Stimulated activated naive CD8-positive, alpha-beta T cell treated with anti-CD3 and anti-CD28 coated beads, Interleukin-15, Interleukin-2, amounts not matched to agents 100 ng/mL and 50 ng/mL, for 24 hours (primary cell): ENCODE data around the gene MTG2.

Experiments
- H3K27ac Mint-ChIP-seq: one replicate; pipeline ENCODE4 v1.8.0; 2021; ENCODE audit warnings: mild to moderate bottlenecking, mixed read lengths
- H3K27me3 Mint-ChIP-seq: one replicate; pipeline ENCODE4 v1.8.0; 2021; ENCODE audit warnings: mixed read lengths
- H3K36me3 Mint-ChIP-seq: one replicate; pipeline ENCODE4 v1.8.0; 2021; ENCODE audit warnings: low read depth, mixed read lengths
- H3K4me1 Mint-ChIP-seq: one replicate; pipeline ENCODE4 v1.8.0; 2021; ENCODE audit warnings: low read depth, mixed read lengths
- H3K4me3 Mint-ChIP-seq: one replicate; pipeline ENCODE4 v1.8.0; 2021; ENCODE audit warnings: mild to moderate bottlenecking, mixed read lengths
- H3K9me3 Mint-ChIP-seq: one replicate; pipeline ENCODE4 v1.8.0; 2021; ENCODE audit warnings: mixed read lengths

Gene MTG2

DNA sequence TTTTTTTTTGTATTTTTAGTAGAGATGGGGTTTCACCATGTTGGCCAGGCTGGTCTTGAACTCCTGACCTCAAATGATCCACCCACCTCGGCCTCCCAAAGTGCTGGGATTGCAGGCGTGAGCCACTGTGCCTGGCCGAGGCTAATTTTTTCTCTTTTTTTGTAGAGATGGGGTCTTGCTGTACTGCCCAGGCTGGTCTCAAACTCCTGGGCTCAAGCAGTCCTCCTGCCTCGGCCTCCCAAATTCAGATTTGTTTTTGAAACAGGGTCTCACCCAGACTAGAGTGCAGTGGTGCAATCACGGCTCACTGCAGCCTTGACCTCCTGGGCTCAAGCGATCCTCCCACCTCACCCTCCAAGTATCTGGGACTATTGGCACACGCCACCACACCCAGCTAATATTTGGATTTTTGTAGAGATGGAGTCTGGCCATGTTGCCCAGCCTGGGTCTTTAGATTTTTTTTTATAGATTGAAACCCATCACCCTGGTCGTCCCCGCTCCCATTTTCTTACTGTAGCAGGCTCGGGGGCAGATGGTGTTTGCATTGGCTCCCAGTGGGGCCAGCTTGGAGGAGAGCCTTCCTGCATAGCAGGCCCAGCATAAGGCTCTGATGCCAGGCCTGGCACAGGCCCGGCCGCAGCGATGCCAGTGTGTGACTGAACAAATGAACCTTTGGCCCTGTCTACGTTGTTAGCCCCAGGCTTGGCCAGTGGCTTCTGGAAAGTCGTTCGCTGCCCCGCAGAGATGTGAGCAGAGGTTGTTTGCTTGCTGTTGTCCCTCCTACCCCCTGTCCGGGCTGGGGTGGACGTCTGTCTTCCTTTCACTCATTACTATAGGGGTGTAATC, 4.3 kb upstream of the MTG2 start:
- H3K36me3 Mint-ChIP-seq, result peaks cover 24% of the 10 kb centered on the region
- no peak overlapping the region for H3K4me3 Mint-ChIP-seq
- H3K9me3 Mint-ChIP-seq, result no peaks in the 10 kb centered on the region
- peaks cover 11% of the 10 kb centered on the region for H3K4me1 Mint-ChIP-seq
- H3K27ac Mint-ChIP-seq, result no peak overlapping the region
- no peaks in the 10 kb centered on the region for H3K27me3 Mint-ChIP-seq

DNA sequence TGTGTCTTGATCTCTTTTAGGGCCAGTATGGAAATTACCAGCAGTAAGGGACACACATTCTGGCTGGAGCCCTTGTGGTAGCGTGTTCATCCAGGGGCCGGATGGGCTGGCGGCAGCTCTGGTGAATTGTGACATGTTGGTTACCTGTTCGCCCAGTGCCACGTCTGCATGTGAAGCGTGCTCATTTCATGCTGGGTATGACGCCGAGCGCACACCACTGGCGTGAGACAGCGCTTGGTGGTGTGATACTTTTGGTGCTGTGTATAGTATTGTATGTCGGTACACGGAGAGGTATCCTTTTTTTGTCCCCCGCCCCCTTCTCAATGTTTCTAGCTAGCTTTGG, 3.7 kb upstream of the MTG2 start:
- H3K4me3 Mint-ChIP-seq, result no peak overlapping the region
- H3K9me3 Mint-ChIP-seq, result no peaks in the 10 kb centered on the region
- H3K27ac Mint-ChIP-seq, result no peak overlapping the region
- H3K4me1 Mint-ChIP-seq, result peaks cover 16% of the 10 kb centered on the region
- H3K36me3 Mint-ChIP-seq, result peaks cover 22% of the 10 kb centered on the region
- no peaks in the 10 kb centered on the region for H3K27me3 Mint-ChIP-seq

DNA sequence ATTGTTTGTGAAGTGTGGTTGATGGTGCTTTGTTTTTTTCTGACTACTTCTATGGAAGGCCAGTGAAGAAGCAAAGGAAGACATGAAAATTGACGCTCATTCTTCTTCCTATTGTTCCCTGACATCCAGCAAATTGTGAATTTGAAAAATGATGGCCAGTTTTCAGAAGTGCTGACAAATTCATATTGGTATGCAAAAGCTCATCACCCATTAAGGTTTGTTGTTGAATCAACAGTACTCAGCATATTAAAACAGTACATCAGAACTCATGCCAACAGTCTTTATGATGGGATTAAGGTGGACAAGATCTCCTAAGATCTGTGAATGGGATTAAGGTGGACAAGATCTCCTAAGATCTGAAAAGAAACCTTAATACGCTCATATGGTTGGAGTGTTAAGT, 1.0 kb upstream of the MTG2 start:
- Mint-ChIP-seq H3K27ac (peak overlapping the region; percentile 92), H3K4me3 (peak overlapping the region; percentile 90), H3K9me3 (no peaks in the 10 kb centered on the region), H3K4me1 (peaks cover 25% of the 10 kb centered on the region), H3K27me3 (no peaks in the 10 kb centered on the region), H3K36me3 (peaks cover 15% of the 10 kb centered on the region)

DNA sequence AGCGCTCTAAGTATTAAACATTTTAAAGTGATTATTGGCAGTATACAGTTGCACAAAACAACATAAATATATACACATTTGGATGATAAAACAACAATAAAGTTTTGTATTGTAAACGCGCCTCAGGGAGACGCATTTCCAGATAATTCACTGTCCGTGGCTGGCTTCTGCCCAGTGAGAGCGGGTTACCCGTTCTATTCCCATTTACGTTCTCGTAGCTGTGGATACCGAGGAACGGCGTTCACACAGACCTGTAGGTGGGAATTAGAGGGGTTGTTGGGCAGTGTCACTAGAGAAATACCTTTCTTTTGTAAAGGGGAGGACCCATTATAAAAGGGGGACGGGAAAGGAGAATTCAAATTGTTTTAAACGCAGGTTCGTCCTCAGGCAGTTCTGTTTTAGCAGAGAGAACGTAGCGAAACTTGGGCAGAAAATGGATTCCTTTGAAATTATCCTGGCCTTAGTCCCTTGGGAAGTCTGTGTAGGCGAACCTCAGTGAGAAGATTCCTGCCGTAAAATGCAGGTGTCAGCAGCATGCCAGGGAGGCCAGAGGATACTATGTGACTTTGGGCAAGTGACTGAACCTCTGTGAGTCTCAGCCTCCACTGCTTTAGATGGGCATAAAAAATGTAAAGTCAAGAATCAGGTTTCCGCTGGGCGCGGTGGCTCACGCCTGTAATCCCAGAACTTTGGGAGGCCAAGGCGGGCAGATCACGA, 756 bp downstream of the MTG2 start:
- Mint-ChIP-seq H3K9me3 (no peaks in the 10 kb centered on the region), H3K27me3 (no peaks in the 10 kb centered on the region), H3K27ac (peak overlapping the region; percentile 92), H3K4me3 (peak overlapping the region; percentile 90), H3K4me1 (peaks cover 35% of the 10 kb centered on the region), H3K36me3 (peaks cover 15% of the 10 kb centered on the region)

DNA sequence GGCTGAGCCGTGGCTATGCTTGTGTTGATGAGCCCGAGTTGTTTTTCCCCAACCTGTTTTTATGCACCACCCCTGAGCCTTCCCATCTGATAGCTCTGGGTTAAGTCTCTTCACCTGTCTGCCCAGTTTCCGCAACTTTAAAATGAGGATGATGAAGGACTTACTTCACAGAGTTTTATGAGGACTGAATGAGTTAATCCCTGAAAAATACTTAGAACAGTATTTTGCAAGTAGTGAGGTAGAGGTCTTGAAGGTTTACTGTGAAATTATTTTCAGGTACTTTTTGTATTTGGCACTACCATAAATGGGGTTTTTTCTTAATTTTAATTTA, 3.2 kb downstream of the MTG2 start:
- no peak overlapping the region for H3K27ac Mint-ChIP-seq
- H3K4me3 Mint-ChIP-seq, result no peak overlapping the region

DNA sequence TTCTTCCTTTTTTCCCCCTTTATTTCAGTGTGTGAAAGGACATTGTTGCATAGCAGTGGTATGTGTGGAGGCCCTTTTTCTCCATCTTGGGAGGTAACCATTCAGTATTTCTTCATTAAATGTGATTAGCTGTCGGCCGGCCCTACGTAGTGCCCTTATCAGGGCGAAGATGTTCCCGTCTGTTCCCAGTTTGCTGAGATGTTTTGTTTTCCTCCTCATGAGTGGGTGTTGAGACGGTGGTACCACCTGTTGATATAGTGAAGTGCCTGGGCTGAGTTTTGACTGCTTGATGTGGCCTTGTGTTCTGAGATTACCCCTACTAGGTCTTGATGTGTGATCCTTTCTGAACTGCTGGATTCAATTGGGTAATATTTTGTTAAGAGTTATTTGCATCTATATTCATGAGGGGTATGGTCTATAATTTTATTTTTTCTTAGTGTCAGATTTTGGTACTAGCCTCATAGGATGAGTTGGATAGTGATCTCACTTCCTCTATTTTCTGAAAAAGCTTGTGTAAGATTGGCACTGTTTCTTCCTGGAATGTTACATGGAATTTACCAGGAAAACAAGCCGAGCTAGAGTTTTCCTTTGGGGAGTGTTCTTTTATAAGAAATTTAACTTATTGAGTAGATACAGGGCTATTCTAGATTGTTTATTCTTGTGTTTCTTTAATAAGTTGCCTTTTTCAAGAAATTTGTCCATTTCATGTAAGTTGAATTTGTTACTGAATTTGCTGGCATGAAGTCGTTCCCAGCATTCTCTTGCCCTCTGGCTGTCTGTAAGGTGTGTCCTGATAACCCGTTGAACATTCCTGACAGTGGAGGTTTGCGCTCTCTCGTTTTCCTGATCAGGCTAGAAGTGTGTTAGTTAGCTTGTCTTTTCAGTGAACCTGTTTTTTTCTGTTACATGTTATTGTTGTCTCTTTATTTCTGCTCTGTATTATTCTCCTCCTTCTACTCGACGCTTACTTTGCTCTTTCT, 4.3 kb downstream of the MTG2 start:
- no peaks in the 10 kb centered on the region for H3K27me3 Mint-ChIP-seq
- peaks cover 10% of the 10 kb centered on the region for H3K36me3 Mint-ChIP-seq
- H3K4me1 Mint-ChIP-seq, result peaks cover 28% of the 10 kb centered on the region
- no peaks in the 10 kb centered on the region for H3K9me3 Mint-ChIP-seq
- H3K27ac Mint-ChIP-seq, result no peak overlapping the region
- H3K4me3 Mint-ChIP-seq, result no peak overlapping the region

More for the DNA sequence above, 3.2 kb downstream of the MTG2 start:
- no peaks in the 10 kb centered on the region for H3K27me3 Mint-ChIP-seq
- no peaks in the 10 kb centered on the region for H3K9me3 Mint-ChIP-seq
- H3K36me3 Mint-ChIP-seq, result peaks cover 15% of the 10 kb centered on the region
- peaks cover 35% of the 10 kb centered on the region for H3K4me1 Mint-ChIP-seq

DNA sequence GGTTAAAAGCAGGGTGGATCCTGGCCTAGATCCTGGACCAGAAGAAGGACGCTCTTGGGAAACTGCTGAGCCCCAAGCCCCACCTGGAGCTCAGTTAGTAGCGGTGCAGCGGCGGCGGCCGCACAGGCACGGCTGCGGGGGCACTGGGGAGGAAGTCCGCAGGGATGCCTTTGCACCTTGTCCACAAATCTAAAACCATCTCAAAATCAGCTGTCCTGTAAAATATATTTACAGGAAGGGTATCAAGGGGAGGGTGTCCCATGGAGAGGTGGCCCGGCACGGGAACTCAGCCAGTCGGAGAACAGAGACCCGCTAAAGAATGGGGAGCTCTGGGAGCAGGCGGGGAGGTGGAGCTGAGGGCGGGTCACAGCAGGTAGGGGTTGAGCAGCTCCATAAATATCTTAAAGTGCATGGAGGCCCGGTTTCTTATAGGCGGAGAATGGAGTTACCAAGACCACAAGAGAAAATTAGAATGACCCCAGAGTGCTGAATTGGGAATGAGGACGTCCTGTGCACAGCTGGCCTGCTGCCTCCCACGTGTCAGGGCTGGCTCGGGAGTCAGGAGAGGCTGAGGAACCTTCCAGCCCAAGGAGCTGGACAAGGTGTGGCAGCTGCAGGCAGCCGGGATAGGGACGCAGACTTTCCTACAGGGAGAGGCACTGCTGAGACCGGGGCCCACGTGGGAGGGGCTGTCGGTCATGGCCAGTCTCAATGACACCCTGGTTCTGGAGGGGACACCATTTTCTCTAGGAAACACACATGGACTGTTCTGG, 8.0 kb downstream of the MTG2 start:
- no peak overlapping the region for H3K27ac Mint-ChIP-seq
- peaks cover 23% of the 10 kb centered on the region for H3K36me3 Mint-ChIP-seq
- H3K27me3 Mint-ChIP-seq, result no peaks in the 10 kb centered on the region
- H3K9me3 Mint-ChIP-seq, result no peaks in the 10 kb centered on the region
- no peak overlapping the region for H3K4me3 Mint-ChIP-seq
- peaks cover 16% of the 10 kb centered on the region for H3K4me1 Mint-ChIP-seq

DNA sequence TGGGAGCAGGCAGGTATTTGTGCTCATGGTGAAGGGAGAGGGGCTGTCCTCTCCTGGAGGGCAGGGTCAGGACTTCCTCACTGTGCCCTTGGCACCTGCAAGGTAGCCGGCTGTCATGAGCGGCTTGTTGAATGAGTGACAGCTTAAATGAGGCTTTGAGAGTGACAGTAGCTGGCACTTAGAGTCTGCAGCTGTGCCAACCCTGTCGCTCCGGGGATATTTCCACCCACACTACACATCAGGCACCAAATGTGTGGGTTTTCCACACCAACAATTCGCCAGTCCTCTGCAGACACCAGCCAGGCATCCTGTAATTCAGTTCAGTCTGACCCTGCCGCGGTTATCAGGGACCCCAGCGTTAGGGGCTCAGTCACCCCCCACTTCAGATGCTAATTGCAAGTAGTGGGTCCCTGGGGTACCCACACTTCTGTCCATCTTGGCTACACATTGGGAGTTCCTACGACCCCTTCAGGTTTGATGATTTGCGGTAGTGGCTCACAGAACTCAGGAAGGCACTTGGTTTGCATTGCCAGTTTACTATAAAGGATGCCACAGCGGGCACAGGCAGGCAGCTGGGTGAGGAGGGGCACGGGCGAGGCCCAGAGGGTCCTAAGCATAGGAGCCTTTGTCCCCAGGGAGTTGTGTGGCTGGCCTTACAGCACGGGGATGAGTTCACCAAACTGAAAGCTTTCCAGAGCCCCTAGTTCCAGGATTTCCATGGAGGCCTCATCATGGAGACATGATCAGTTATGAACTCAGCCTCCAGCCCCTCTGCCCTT, 9.1 kb downstream of the MTG2 start:
- H3K27ac Mint-ChIP-seq, result no peak overlapping the region
- no peak overlapping the region for H3K4me3 Mint-ChIP-seq
- peaks cover 12% of the 10 kb centered on the region for H3K4me1 Mint-ChIP-seq
- H3K9me3 Mint-ChIP-seq, result no peaks in the 10 kb centered on the region
- peaks cover 22% of the 10 kb centered on the region for H3K36me3 Mint-ChIP-seq
- no peaks in the 10 kb centered on the region for H3K27me3 Mint-ChIP-seq

DNA sequence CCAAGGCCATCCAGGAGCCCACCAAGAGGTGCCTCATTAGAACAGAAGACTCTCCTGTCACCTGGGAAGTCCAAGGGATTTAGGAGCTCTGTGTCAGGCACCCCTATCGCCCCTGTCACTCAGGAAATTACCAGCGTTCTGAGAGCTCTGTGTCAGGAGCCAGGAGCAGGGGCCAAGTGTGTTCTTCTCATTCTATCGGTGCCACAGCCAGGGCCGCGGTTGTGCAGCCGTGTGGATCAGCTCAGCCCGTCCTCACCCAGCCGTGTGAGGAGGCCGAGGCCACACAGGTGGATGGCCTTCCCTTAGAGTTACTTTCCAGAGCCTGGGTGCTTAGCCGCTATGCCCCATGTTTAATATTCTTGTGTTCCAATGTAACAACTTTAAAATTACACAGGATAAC, 9.8 kb downstream of the MTG2 start:
- no peaks in the 10 kb centered on the region for H3K27me3 Mint-ChIP-seq
- H3K36me3 Mint-ChIP-seq, result peaks cover 22% of the 10 kb centered on the region
- H3K27ac Mint-ChIP-seq, result no peak overlapping the region
- H3K4me1 Mint-ChIP-seq, result peaks cover 5% of the 10 kb centered on the region
- H3K4me3 Mint-ChIP-seq, result no peak overlapping the region
- H3K9me3 Mint-ChIP-seq, result no peaks in the 10 kb centered on the region

DNA sequence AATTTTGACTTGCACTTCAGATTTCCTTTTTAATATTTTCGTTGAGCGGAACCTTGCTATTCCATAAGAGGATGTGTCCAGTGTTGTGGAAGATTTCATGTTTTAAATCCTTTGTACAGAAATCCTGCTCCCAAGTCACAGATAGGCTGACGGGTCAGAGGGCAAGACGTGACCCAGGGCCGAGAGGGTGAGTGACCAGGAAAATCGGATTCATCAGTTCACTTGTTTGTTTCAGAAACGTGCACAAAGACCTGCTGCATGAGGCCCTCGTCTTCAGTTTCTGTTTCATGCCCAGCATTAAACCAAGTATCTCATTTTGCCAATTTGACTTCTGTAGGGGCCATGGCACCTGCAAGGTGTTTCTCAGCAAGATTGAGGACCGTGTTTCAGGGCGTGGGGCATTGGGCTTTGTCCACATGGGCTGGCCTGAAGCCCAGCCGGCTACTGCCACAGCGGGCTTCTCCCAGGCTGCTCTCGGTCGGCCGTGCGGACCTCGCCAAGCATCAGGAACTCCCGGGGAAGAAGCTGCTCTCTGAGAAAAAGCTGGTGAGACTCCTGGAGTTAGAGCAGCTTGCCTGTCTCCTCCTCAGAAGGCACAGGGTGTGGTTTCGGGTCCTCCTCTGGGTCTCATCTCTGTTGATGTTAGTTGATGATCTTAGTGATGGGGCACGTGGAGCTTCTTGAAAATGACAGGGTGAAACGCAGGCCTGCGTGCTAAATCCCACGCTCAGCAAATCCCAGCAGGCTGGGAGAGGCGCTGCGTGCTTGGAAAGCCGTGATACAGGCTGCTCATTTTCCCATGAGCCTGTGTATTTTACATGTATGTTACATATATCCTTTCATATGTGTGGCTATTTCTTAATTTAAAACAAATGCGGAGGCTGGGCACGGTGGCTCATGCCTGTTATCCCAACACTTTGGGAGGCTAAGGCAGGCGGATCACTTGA, 10.5 kb downstream of the MTG2 start:
- no peak overlapping the region for H3K27ac Mint-ChIP-seq
- H3K9me3 Mint-ChIP-seq, result no peaks in the 10 kb centered on the region
- peaks cover 23% of the 10 kb centered on the region for H3K36me3 Mint-ChIP-seq
- H3K4me1 Mint-ChIP-seq, result peaks cover 3% of the 10 kb centered on the region
- no peak overlapping the region for H3K4me3 Mint-ChIP-seq
- H3K27me3 Mint-ChIP-seq, result no peaks in the 10 kb centered on the region

DNA sequence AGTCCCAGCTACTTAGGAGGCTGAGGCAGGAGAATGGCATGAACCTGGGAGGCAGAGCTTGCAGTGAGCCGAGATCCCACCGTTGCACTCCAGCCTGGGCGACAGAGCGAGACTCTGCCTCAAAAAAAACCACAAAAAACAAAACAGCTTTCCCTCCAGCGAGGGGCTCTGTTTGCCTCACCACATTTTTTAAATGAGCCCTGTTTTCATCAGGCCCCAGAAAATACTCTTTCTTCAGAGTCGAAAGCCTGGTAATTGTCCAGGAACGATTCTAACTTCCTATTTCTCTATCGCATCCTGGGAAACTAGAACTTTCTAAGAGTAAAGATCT, 12.2 kb downstream of the MTG2 start:
- Mint-ChIP-seq H3K4me1 (peaks cover 3% of the 10 kb centered on the region), H3K36me3 (peaks cover 32% of the 10 kb centered on the region), H3K4me3 (no peak overlapping the region), H3K9me3 (no peaks in the 10 kb centered on the region), H3K27me3 (no peaks in the 10 kb centered on the region), H3K27ac (no peak overlapping the region)

DNA sequence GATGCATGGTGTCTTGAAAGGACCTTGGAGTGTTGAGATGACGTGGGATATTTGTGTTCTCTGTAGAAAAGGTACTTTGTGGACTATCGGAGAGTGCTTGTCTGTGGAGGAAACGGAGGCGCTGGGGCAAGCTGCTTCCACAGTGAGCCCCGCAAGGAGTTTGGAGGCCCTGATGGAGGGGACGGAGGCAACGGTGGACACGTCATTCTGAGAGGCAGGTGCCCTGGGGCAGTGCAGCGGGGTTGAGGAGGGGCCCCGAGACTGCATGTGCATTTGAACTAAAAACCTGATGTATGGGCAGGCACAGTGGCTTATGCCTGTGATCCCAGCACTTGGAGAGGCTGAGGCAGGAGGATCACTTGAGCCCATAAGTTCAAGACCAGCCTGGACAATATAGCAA, 12.9 kb downstream of the MTG2 start:
- peaks cover 34% of the 10 kb centered on the region for H3K36me3 Mint-ChIP-seq
- no peaks in the 10 kb centered on the region for H3K27me3 Mint-ChIP-seq
- H3K4me3 Mint-ChIP-seq, result no peak overlapping the region
- H3K4me1 Mint-ChIP-seq, result peaks cover 3% of the 10 kb centered on the region
- H3K27ac Mint-ChIP-seq, result no peak overlapping the region
- no peaks in the 10 kb centered on the region for H3K9me3 Mint-ChIP-seq

DNA sequence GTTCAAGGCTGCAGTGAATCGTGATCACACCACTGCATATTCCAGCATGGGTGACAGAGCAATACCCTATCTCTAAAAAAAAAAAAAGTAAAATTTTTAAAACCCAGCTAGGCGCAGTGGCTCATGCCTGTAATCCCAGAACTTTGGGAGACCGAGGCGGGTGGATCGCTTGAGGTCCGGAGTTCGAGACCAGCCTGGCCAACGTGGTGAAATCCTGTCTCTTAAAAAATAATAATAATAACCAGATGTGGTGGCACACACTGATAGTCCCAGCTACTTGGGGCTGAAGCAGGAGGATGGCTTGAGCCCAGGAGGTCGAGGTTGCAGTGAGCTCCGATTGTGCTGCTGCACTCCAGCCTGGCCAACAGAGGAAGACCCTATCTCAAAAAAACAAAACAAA, 13.5 kb downstream of the MTG2 start:
- Mint-ChIP-seq H3K36me3 (peaks cover 37% of the 10 kb centered on the region), H3K27me3 (no peaks in the 10 kb centered on the region), H3K4me1 (peaks cover 3% of the 10 kb centered on the region), H3K27ac (no peak overlapping the region), H3K9me3 (no peaks in the 10 kb centered on the region), H3K4me3 (no peak overlapping the region)
